HG03354 (cell line): ENCODE results near the gene HIPK1.
A peak's percentile ranks its signal among the peaks of the same experiment; 100 is the strongest.

Experiments
- ATAC-seq: cut with Tn5 transposase; IDR thresholded peaks from one replicate; pipeline ENCODE4 v1.9.1; 2021; ENCODE audit warnings: mild to moderate bottlenecking; ENCODE audit not compliant: unreplicated experiment, poor library complexity, severe bottlenecking

Gene HIPK1

GRCh38 chr1:113928941-113929749, at the start of gene HIPK1:
HIPK1 (plus strand) TSS chr1:113929324.
- ATAC-seq, result peak; percentile 68

- no peak for ATAC-seq
Observed at GRCh38 chr1:113879739-113880038, 49.4 kb upstream of the HIPK1 start.

GRCh38 chr1:113881661-113882060, 47.5 kb upstream of the HIPK1 start:
- no peak for ATAC-seq

GRCh38 chr1:113886417-113887401, 42.4 kb upstream of the HIPK1 start:
- no peak for ATAC-seq

- ATAC-seq, result no peak
Observed at GRCh38 chr1:113887402-113888175, 41.5 kb upstream of the HIPK1 start, which contains the start of gene BCL2L15. BCL2L15 (minus strand) TSS chr1:113887581; CDS start chr1:113887375, 206 bp downstream.

GRCh38 chr1:113890816-113891215, 38.3 kb upstream of the HIPK1 start:
- ATAC-seq, result no peak

GRCh38 chr1:113891631-113892220, 37.4 kb upstream of the HIPK1 start:
- no peak for ATAC-seq

- no peak for ATAC-seq
Observed at GRCh38 chr1:113893267-113893666, 35.9 kb upstream of the HIPK1 start.

GRCh38 chr1:113895098-113895497, 34.0 kb upstream of the HIPK1 start:
- ATAC-seq, result no peak

GRCh38 chr1:113895961-113896360, 33.2 kb upstream of the HIPK1 start:
- ATAC-seq, result no peak

- ATAC-seq, result no peak
Observed at GRCh38 chr1:113898241-113898814, 30.8 kb upstream of the HIPK1 start.

- ATAC-seq, result no peak
Observed at GRCh38 chr1:113899111-113899510, 30.0 kb upstream of the HIPK1 start.

GRCh38 chr1:113901191-113901590, 27.9 kb upstream of the HIPK1 start:
- ATAC-seq, result no peak

- no peak for ATAC-seq
Observed at GRCh38 chr1:113903501-113904292, 25.4 kb upstream of the HIPK1 start.

- peak; percentile 37 for ATAC-seq
Observed at GRCh38 chr1:113904293-113904673, 24.8 kb upstream of the HIPK1 start.

- ATAC-seq, result peak; percentile 91
Observed at GRCh38 chr1:113904674-113905434, 24.3 kb upstream of the HIPK1 start, which contains the start of the genes AP4B1 and DCLRE1B. AP4B1 (minus strand) TSS chr1:113904799; CDS start chr1:113904717, 82 bp downstream. DCLRE1B (plus strand) TSS chr1:113905326; CDS start chr1:113905587, 261 bp downstream.

GRCh38 chr1:113905435-113905861, 23.7 kb upstream of the HIPK1 start:
- peak; percentile 15 for ATAC-seq
